ENCODE measurements around the gene AP5Z1.

DNA sequence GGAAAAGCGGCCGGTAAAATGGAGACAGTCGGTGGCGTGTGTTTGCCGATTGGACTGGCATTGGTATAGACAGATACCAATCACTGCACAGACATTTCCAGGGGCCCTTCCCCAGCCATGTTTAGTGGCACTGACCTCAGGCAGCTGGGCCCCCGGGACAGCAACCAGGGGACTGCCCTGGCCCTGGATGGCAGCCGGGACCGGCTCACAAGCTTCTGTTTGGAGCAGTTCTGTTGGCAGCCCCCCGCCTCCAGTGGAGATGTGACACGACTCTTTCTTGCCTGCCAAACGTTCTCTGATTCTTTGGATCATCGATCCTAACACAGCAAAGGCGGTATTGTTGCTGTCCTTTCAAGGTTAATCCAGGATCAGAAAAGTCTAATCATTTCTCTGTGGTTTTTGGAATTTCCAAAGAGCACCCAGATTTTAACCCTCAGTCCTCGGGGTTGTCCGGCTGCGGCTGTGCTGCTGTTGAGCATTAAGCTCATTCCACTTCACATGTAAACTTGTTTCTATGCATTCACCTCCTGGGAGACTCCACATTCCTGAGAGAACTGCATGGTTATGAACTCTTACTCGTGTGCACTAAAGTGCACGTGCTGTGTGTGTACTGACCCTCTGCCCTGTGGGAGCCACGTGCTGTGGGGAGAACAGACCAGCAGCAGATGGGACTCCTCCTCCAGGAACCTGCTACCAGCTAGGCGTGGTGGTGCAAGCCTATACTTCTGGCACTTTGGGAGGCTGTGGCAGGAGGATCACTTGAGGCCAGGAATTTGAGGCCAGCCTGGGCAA lies 47.3 kb upstream of the AP5Z1 start:
- TF ChIP-seq, protein P1, sequence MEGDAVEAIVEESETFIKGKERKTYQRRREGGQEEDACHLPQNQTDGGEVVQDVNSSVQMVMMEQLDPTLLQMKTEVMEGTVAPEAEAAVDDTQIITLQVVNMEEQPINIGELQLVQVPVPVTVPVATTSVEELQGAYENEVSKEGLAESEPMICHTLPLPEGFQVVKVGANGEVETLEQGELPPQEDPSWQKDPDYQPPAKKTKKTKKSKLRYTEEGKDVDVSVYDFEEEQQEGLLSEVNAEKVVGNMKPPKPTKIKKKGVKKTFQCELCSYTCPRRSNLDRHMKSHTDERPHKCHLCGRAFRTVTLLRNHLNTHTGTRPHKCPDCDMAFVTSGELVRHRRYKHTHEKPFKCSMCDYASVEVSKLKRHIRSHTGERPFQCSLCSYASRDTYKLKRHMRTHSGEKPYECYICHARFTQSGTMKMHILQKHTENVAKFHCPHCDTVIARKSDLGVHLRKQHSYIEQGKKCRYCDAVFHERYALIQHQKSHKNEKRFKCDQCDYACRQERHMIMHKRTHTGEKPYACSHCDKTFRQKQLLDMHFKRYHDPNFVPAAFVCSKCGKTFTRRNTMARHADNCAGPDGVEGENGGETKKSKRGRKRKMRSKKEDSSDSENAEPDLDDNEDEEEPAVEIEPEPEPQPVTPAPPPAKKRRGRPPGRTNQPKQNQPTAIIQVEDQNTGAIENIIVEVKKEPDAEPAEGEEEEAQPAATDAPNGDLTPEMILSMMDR (conservative IDR thresholded peaks at IDR 0.05): no peak
- TF ChIP-seq ZFX (IDR thresholded peaks at IDR 0.05): no peak

Measured in C4-2B (cell line).